Smooth muscle cell (in vitro differentiated cells): ENCODE measurements around the gene NDUFS1. TPM values are rescaled to one million over a fixed set of nuclear protein-coding genes. Genes with fewer than 3 reads are reported as not detected.
"Not testable (repeated sequence)": the region's sequence is repeated elsewhere in the genome, so short reads cannot be mapped to it uniquely, and the experiment has no call there.

Experiments
- DNase-seq: peaks from one replicate; lab custom pipeline; 2025; ENCODE audit not compliant: unreplicated experiment; lab: John Stamatoyannopoulos, UW
- H2AFZ ChIP-seq: fragments of 200-600 bp; sonication (generic); 2 replicates; pipeline ENCODE4 v1.6.0; 2016; ENCODE audit warnings: antibody characterized with exemption, low read depth, mild to moderate bottlenecking
- H3F3A ChIP-seq: fragments of 200-600 bp; sonication (generic); 2 replicates; pipeline ENCODE4 v1.6.0; 2017; ENCODE audit warnings: antibody characterized with exemption, low read depth
- H3K27ac ChIP-seq: fragments of 200-600 bp; sonication (generic); 2 replicates; pipeline ENCODE4 v1.5.1; 2016; ENCODE audit warnings: low read depth, mild to moderate bottlenecking
- H3K27me3 ChIP-seq: fragments of 200-600 bp; sonication (generic); 2 replicates; pipeline ENCODE4 v1.6.1; 2016; ENCODE audit warnings: low read depth, mild to moderate bottlenecking
- H3K36me3 ChIP-seq: fragments of 200-600 bp; sonication (generic); 2 replicates; pipeline ENCODE4 v1.5.1; 2016; ENCODE audit warnings: low read depth
- H3K4me1 ChIP-seq: fragments of 200-600 bp; sonication (generic); 2 replicates; pipeline ENCODE4 v1.5.1; 2016; ENCODE audit warnings: low read depth
- H3K4me2 ChIP-seq: fragments of 200-600 bp; sonication (generic); 2 replicates; pipeline ENCODE4 v1.6.0; 2016; ENCODE audit warnings: mild to moderate bottlenecking
- H3K4me3 ChIP-seq: fragments of 200-600 bp; sonication (generic); 2 replicates; pipeline ENCODE4 v1.5.1; 2016; ENCODE audit warnings: mild to moderate bottlenecking
- H3K79me2 ChIP-seq: fragments of 200-600 bp; sonication (generic); 2 replicates; pipeline ENCODE4 v1.6.0; 2016; ENCODE audit warnings: low read depth, mild to moderate bottlenecking
- H3K9ac ChIP-seq: fragments of 200-600 bp; sonication (generic); 2 replicates; pipeline ENCODE4 v1.6.0; 2016; ENCODE audit warnings: low read depth
- H3K9me3 ChIP-seq: fragments of 200-600 bp; sonication (generic); replicated peaks from 2 replicates; pipeline ENCODE4 v1.5.1; 2016; ENCODE audit warnings: low read depth
- H4K20me1 ChIP-seq: fragments of 200-600 bp; sonication (generic); 2 replicates; pipeline ENCODE4 v1.6.0; 2016; ENCODE audit warnings: low read depth
- WGBS: methylation state at CpG from one replicate; pipeline ENCODE4 v1.1.7; 2016; ENCODE audit warnings: low lambda C conversion rate; 5-methylcytosine and 5-hydroxymethylcytosine counted together
- polyA plus RNA-seq: library from polyadenylated mRNA; unstranded; fragments of >200 nt; fragmentation: Nextera tagmentation; extraction: Ambion mirVana; gene quantifications from 2 replicates; pipeline ENCODE4 v1.2.1, GENCODE V29; 2016
- total RNA-seq: library from RNA; depleted of rRNA; stranded (reverse); fragments of >200 nt; gene quantifications from 2 replicates; pipeline ENCODE4 v1.2.3, GENCODE V29; 2014
- TF ChIP-seq, protein P1 (sequence below): fragments of 200-600 bp; sonication (generic); IDR thresholded peaks from 2 replicates; pipeline ENCODE4 v1.5.1; 2017; ENCODE audit warnings: borderline replicate concordance, mild to moderate bottlenecking, antibody characterized with exemption; ENCODE audit not compliant: insufficient read depth, poor library complexity, severe bottlenecking

The NDUFS1 gene
- total and polyA plus RNA-seq, 2 experiments from 2014 or later = 62.0 to 101 TPM

DNA sequence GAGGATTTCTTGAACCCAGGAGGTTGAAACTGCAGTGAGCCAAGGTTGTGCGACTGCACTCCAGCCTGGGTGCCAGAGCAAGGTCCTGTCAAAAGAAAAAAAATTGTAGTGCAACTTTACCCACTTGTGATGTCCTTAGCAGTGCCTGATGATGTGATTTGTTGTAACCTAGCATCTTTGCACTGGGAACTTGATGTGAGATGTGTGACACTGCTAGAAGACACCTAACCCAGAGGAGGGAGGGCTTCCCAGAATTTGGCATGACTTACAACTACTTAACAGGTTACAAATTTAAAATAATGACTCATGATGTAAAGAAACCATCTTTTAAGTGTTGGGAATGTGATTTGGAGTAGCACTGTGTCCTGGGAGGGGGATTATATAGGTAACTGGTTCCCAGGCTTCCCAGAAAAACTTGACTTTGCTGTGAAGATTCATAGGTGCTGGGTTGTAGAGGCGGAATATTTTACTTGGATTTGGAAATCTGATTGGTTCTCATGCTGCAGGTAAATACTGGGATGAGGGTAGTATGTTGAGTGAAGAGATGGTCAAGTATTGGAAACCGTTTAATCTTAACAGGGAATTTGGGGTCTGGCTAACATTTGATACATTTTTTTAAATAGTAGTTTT is 4.1 kb upstream of the NDUFS1 start:
- 92% methylated on average over 3 of the region's 3 CpGs for WGBS

DNA sequence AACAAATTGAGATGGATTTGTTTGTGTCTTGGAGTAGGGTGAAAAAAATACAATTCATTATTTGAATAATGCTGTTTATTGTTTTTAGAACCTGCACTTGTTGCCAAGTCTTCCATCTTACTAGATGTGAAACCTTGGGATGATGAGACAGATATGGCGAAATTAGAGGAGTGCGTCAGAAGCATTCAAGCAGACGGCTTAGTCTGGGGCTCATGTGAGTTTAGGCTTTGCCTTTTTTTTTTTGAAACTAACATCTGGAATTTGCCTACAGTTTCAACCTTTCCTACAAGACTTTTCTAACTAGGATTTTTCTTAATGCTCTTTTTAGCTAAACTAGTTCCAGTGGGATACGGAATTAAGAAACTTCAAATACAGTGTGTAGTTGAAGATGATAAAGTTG is 3.2 kb upstream of the NDUFS1 start:
- Histone ChIP-seq H3K79me2 (peaks cover 53% of the 10 kb centered on the region), H3K27ac (peak overlapping the region; percentile 1), H4K20me1 (peaks cover 26% of the 10 kb centered on the region)
- not testable (repeated sequence) for H3K4me2 ChIP-seq, H3K4me1 ChIP-seq, H3K36me3 ChIP-seq, H3K4me3 ChIP-seq, H3K9ac ChIP-seq, DNase-seq, H3K27me3 ChIP-seq, H3K9me3 ChIP-seq, H3F3A ChIP-seq, H2AFZ ChIP-seq
- 96% methylated on average over 4 of the region's 4 CpGs for WGBS

More for the DNA sequence above, 4.1 kb upstream of the NDUFS1 start:
- Histone ChIP-seq H2AFZ (no peak overlapping the region), H3K9me3 (no peaks in the 10 kb centered on the region), H3K36me3 (peaks cover 3% of the 10 kb centered on the region), H3K4me1 (peaks cover 8% of the 10 kb centered on the region), H3K9ac (no peak overlapping the region), H4K20me1 (peaks cover 23% of the 10 kb centered on the region), H3K79me2 (peaks cover 43% of the 10 kb centered on the region), H3K4me2 (no peak overlapping the region), H3K27ac (no peak overlapping the region), H3F3A (peaks cover 4% of the 10 kb centered on the region), H3K27me3 (no peaks in the 10 kb centered on the region), H3K4me3 (no peak overlapping the region)
- TF ChIP-seq, protein P1, sequence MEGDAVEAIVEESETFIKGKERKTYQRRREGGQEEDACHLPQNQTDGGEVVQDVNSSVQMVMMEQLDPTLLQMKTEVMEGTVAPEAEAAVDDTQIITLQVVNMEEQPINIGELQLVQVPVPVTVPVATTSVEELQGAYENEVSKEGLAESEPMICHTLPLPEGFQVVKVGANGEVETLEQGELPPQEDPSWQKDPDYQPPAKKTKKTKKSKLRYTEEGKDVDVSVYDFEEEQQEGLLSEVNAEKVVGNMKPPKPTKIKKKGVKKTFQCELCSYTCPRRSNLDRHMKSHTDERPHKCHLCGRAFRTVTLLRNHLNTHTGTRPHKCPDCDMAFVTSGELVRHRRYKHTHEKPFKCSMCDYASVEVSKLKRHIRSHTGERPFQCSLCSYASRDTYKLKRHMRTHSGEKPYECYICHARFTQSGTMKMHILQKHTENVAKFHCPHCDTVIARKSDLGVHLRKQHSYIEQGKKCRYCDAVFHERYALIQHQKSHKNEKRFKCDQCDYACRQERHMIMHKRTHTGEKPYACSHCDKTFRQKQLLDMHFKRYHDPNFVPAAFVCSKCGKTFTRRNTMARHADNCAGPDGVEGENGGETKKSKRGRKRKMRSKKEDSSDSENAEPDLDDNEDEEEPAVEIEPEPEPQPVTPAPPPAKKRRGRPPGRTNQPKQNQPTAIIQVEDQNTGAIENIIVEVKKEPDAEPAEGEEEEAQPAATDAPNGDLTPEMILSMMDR = no peak
- DNase-seq = no peak

DNA sequence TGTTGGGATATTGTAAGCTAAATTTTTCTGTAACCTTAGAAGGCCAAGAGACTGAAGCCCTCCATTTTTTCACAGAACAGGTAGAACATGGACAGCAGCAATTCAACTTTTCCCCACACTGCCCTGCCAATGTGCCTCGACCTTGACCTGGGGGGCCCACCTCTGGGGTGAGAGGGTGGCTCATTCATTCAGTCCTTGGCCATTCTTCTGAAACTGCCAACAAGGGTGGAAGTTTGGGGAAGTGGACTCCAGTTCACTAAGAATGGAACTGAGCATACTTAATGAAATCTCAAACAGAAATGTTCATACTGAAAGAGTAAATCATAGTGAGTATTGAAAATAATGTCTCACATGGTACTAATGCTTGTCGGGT is 1.5 kb upstream of the NDUFS1 start:
- Histone ChIP-seq H3K4me1 (peaks cover 8% of the 10 kb centered on the region), H4K20me1 (peaks cover 42% of the 10 kb centered on the region), H3K36me3 (peaks cover 3% of the 10 kb centered on the region), H3K9ac (peak overlapping the region; percentile 88), H3K9me3 (no peaks in the 10 kb centered on the region), H3K79me2 (peaks cover 69% of the 10 kb centered on the region), H3K27me3 (no peaks in the 10 kb centered on the region), H3F3A (peaks cover 4% of the 10 kb centered on the region), H3K4me2 (peak overlapping the region; percentile 91), H3K4me3 (peak overlapping the region; percentile 82), H2AFZ (no peak overlapping the region), H3K27ac (peak overlapping the region; percentile 90)
- no peak for DNase-seq
- TF ChIP-seq, protein P1 = no peak
- WGBS = 65% methylated on average over 2 of the region's 2 CpGs

DNA sequence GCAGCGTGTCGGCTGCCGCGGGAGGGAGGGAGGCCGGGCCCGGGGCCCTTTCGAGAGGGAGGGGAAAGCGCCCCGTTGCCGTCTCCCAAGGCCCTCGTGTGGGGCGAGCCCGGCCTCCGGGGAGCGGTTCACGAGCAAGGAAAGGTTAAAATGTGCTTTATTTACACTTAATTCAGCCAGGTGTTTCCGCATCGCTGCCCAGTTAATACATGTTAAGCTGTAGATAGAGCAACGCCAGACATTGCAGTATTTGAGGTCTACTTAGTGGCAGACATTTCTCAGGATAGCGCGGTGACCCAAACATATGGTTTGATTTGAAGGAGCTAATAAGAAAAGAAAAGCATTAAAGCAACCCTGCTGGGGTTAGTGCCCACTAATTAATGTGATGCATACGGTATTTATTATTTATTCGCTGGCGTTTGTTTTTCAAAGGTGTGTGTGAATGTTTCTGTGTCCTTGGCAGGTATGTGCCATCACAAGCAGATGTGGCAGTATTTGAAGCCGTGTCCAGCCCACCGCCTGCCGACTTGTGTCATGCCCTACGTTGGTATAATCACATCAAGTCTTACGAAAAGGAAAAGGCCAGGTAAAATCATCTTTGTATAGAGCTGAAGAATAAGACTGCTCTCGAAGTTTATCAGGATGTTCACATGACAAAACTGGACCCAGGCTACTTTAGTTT is 1.0 kb upstream of the NDUFS1 start:
- 8% methylated on average over 21 of the region's 30 CpGs for WGBS
- Histone ChIP-seq H3K36me3 (peaks cover 3% of the 10 kb centered on the region), H3K27me3 (no peaks in the 10 kb centered on the region), H3K79me2 (peaks cover 74% of the 10 kb centered on the region), H3K4me2 (peak overlapping the region; percentile 91), H3K27ac (peak overlapping the region; percentile 90), H3K9me3 (no peaks in the 10 kb centered on the region), H3K4me3 (peak overlapping the region; percentile 82), H3K9ac (peak overlapping the region; percentile 88), H2AFZ (peak overlapping the region; percentile 78), H3F3A (peaks cover 4% of the 10 kb centered on the region), H3K4me1 (peaks cover 8% of the 10 kb centered on the region), H4K20me1 (peaks cover 47% of the 10 kb centered on the region)
- TF ChIP-seq, protein P1 = no peak
- no peak for DNase-seq
